Measurements from ENCODE around the gene CPLX1. TPM values are rescaled to one million over a fixed set of nuclear protein-coding genes. Genes with fewer than 3 reads are reported as not detected.

Gene CPLX1
- total RNA-seq, 2 experiments from 2014 or later: 1.5 TPM

DNA sequence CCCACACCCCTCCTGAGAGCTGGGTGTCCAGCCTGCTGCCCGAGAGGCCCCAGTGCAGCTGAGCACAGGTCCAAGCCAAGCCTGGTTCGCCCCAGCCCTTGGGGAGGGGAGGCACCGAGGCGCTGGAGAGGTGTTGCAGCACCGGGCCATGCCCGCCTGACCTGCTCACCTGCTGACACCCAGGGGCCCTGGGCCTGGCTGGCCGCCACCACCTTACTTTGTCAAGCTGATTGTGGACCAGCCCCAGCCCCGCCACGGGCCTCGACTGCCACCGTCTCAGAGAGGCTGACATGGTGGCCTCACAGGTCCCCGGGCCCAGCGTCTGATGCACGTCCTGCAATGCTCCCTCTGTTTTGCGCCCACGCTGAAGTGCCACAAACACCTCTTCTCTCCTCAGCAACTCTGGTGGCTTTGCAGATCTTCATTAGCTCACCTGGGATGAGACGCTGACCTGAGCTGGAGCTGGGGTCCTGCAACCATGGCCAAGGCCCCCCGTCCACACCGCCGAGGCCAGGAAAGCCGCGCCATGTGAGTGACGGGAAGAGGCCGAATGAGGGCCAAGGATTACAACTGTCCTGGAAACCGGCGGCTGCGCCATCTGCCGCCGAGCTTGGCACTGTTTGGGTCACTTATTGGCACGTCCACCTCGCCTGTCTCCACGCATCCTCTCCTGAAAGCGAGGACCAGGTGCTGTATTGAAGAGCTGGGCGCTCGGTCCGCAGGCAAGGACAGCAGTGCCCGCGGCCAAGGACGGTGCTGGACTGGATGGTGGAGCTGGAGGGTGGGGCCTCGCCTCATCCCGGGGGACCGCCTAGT is 7.6 kb downstream of the CPLX1 start:
- TF ChIP-seq, protein P1, sequence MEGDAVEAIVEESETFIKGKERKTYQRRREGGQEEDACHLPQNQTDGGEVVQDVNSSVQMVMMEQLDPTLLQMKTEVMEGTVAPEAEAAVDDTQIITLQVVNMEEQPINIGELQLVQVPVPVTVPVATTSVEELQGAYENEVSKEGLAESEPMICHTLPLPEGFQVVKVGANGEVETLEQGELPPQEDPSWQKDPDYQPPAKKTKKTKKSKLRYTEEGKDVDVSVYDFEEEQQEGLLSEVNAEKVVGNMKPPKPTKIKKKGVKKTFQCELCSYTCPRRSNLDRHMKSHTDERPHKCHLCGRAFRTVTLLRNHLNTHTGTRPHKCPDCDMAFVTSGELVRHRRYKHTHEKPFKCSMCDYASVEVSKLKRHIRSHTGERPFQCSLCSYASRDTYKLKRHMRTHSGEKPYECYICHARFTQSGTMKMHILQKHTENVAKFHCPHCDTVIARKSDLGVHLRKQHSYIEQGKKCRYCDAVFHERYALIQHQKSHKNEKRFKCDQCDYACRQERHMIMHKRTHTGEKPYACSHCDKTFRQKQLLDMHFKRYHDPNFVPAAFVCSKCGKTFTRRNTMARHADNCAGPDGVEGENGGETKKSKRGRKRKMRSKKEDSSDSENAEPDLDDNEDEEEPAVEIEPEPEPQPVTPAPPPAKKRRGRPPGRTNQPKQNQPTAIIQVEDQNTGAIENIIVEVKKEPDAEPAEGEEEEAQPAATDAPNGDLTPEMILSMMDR (IDR thresholded peaks at IDR 0.05): no peak
- no peaks in the 10 kb centered on the region for H3K9me3 Mint-ChIP-seq
- H3K36me3 ChIP-seq (ENCODE audit: insufficient read depth, low read length): no peaks in the 10 kb centered on the region
- intact Hi-C loops (cut with DNase I, micrococcal nuclease): no loop called here
- ATAC-seq (ENCODE audit: poor library complexity) (no peak), DNase-seq (no peak)
- H3K27ac Mint-ChIP-seq: no peak overlapping the region
- H3K36me3 Mint-ChIP-seq (ENCODE audit: low read depth): no peaks in the 10 kb centered on the region
- H3K27ac ChIP-seq (ENCODE audit: low read depth in 1 of 2, low read length in 2 of 2): no peak overlapping the region
- H3K4me3 ChIP-seq (ENCODE audit: low read length): no peak overlapping the region
- H3K4me1 ChIP-seq (ENCODE audit: insufficient read depth, low read length): no peaks in the 10 kb centered on the region
- no peaks in the 10 kb centered on the region for H3K4me1 Mint-ChIP-seq (ENCODE audit: low read depth)
- peaks cover 25 to 32% of the 10 kb centered on the region in 2 experiments for H3K27me3 ChIP-seq (ENCODE audit: control insufficient read depth in 1 of 2, insufficient read depth in 2 of 2, low read length in 2 of 2)
- H3K27me3 Mint-ChIP-seq: peaks cover 65% of the 10 kb centered on the region
- H3K4me3 Mint-ChIP-seq: no peak overlapping the region
- H3K9me3 ChIP-seq (ENCODE audit: control insufficient read depth in 1 of 2, insufficient read depth in 1 of 2, low read length in 2 of 2): peaks cover 0 to 26% of the 10 kb centered on the region in 2 experiments
- CTCF ChIA-PET: no interaction called here
- POLR2A ChIA-PET: no interaction called here

DNA sequence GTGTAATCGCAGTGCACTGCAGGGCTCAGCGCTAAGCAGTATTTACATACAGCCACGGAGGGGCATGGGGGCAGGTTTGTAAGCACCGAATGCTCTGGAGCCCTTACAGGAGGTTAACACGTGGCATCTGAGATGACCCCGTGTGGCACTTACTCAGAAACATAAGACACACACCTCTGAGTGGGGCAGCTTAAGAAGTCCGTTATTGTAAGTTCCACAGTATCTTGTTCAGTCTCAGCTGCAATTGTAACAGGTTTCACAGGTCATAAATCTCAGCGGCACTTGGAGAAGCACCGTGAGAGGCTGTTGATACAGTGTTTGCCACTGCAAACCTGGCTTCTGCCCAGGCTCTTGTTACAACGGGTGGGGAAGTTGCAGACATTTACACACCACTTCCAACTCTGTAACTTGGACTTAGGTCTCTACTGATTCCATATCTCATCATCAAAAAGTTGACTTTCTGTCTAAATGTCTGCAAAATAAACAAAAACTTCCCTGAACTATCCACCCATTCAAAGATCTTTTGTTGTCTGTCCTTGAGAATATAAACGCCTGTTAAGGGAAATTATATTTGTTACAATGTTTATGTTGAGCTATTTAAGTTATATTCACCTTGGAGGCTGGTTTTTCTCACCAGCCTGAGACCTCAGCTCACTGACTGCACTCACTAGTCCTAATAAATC is 10.3 kb downstream of the CPLX1 start:
- no peak for DNase-seq
- peaks cover 61% of the 10 kb centered on the region for H3K27me3 Mint-ChIP-seq

DNA sequence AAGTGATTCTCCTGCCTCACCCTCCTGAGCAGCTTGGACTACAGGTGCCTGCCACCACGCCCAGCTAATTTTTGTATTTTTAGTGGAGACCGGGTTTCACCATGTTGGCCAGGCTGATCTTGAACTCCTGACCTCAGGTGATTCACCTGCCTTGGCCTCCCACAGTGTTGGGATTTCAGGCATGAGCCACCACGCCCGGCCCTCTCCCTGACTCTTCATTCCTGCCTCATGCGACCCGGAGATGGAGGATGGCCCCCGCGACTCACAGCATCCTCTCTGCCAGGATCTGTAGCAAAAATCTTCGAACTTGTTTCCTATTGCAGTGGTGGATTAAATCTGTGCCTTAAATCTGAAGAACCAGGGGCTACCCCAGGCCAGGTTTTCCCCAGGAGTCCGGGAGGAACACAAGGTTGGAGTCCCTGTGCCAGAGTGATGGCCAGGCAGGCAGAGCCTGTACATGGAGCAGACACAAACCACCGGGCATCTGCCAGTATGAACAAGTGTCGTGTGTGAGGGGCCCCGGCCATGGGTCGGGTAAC is 11.5 kb downstream of the CPLX1 start:
- Mint-ChIP-seq H3K4me3 (no peak overlapping the region), H3K4me1 (ENCODE audit: low read depth) (no peaks in the 10 kb centered on the region), H3K27me3 (peaks cover 61% of the 10 kb centered on the region), H3K9me3 (no peaks in the 10 kb centered on the region), H3K36me3 (ENCODE audit: low read depth) (no peaks in the 10 kb centered on the region), H3K27ac (no peak overlapping the region)
- intact Hi-C loops (cut with DNase I, micrococcal nuclease): no loop called here
- Histone ChIP-seq H3K9me3 (ENCODE audit: control insufficient read depth in 1 of 2, insufficient read depth in 1 of 2, low read length in 2 of 2) (peaks cover 0 to 8% of the 10 kb centered on the region in 2 experiments), H3K27ac (ENCODE audit: low read depth in 1 of 2, low read length in 2 of 2) (no peak overlapping the region), H3K36me3 (ENCODE audit: insufficient read depth, low read length) (no peaks in the 10 kb centered on the region), H3K4me1 (ENCODE audit: insufficient read depth, low read length) (no peaks in the 10 kb centered on the region), H3K27me3 (ENCODE audit: control insufficient read depth in 1 of 2, insufficient read depth in 2 of 2, low read length in 2 of 2) (peaks cover 10 to 15% of the 10 kb centered on the region in 2 experiments), H3K4me3 (ENCODE audit: low read length) (no peak overlapping the region)
- ATAC-seq (ENCODE audit: poor library complexity) (no peak), DNase-seq (no peak)
- TF ChIP-seq, protein P1 (IDR thresholded peaks at IDR 0.05): no peak
- ChIA-PET CTCF (no interaction called here), POLR2A (no interaction called here)

More for the DNA sequence above, 10.3 kb downstream of the CPLX1 start:
- CTCF ChIA-PET: interaction anchor here (0.7 kb wide), 1 partner anchor 547 kb away, joined by 5 read pairs; no protein-coding TSS in a partner anchor
- Histone ChIP-seq H3K27ac (ENCODE audit: low read depth in 1 of 2, low read length in 2 of 2) (no peak overlapping the region), H3K4me3 (ENCODE audit: low read length) (no peak overlapping the region), H3K9me3 (ENCODE audit: control insufficient read depth in 1 of 2, insufficient read depth in 1 of 2, low read length in 2 of 2) (peaks cover 0 to 20% of the 10 kb centered on the region in 2 experiments), H3K27me3 (ENCODE audit: control insufficient read depth in 1 of 2, insufficient read depth in 2 of 2, low read length in 2 of 2) (peaks cover 13 to 22% of the 10 kb centered on the region in 2 experiments), H3K4me1 (ENCODE audit: insufficient read depth, low read length) (no peaks in the 10 kb centered on the region), H3K36me3 (ENCODE audit: insufficient read depth, low read length) (no peaks in the 10 kb centered on the region)
- no peak for ATAC-seq (ENCODE audit: poor library complexity)
- H3K9me3 Mint-ChIP-seq: no peaks in the 10 kb centered on the region
- no peak overlapping the region for H3K27ac Mint-ChIP-seq
- no peaks in the 10 kb centered on the region for H3K36me3 Mint-ChIP-seq (ENCODE audit: low read depth)
- TF ChIP-seq, protein P1 (IDR thresholded peaks at IDR 0.05): no peak
- H3K4me1 Mint-ChIP-seq (ENCODE audit: low read depth): no peaks in the 10 kb centered on the region
- no peak overlapping the region for H3K4me3 Mint-ChIP-seq
- intact Hi-C loops (cut with DNase I, micrococcal nuclease): no loop called here
- POLR2A ChIA-PET: no interaction called here

Data from CD4-positive, alpha-beta T cell (primary cell).